ENCODE data around the gene TMCO4. TPM values are rescaled to one million over a fixed set of nuclear protein-coding genes. Genes with fewer than 3 reads are reported as not detected.

TMCO4 gene
- polyA plus RNA-seq, 4 donors = 13.1 to 59.0 (median 37.0) TPM

DNA sequence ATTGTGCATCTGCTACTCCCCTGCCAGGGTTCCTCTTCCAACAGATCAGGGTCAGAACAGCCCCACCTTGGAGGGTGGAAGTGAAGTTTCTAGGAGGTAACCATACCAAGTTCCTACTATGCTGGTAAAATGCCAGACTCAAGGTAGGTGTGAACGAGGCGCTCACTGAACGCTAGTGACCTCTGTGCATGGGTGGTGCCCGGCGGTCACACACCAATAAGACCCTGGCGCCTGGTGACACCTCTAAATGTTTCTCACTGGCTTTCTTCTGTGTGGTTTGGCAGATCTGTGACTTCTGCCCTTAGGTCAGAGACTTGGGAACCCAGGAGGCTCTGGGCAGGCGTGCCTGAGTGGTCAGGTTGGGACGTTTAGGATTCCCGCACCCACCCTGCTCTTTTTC is 55.9 kb downstream of the TMCO4 start:
- no peak for FAIRE-seq
- Histone ChIP-seq H3K36me3 (ENCODE audit: control insufficient read depth in 3 of 3, insufficient read depth in 2 of 3, low read depth in 1 of 3, low read length in 3 of 3) (peaks cover 0 to 34% (median 3%) of the 10 kb centered on the region in 3 donors), H3K27me3 (ENCODE audit: control insufficient read depth in 3 of 3, insufficient read depth in 3 of 3, low read length in 3 of 3) (no peaks in the 10 kb centered on the region), H3K4me1 (ENCODE audit: control insufficient read depth in 3 of 3, insufficient read depth in 2 of 3, low read depth in 1 of 3, low read length in 2 of 3) (peaks cover 8 to 39% (median 11%) of the 10 kb centered on the region in 3 donors), H3K4me3 (ENCODE audit: low read depth in 1 of 3, low read length in 3 of 3) (peak overlapping the region in 1 of 3 donors; percentile 11), H3K9me3 (ENCODE audit: control insufficient read depth in 2 of 2, insufficient read depth in 1 of 2, low read depth in 1 of 2, low read length in 1 of 2) (peaks cover 0 to 5% of the 10 kb centered on the region in 2 donors), H3K27ac (ENCODE audit: low read depth in 1 of 3, low read length in 2 of 3) (peak overlapping the region; percentile 37 to 94 (median 83))
- peak in 1 of 2 donors; percentile 96 for DNase-seq
- 25 to 67% (median 52%) methylated on average over 9 of the region's 9 CpGs for WGBS, 3 donors

- 30 to 71% (median 43%) methylated on average over 3 of the region's 3 CpGs for WGBS, 3 donors
- DNase-seq (peak; percentile 45 to 90), FAIRE-seq (no peak)
- H3K27ac ChIP-seq (ENCODE audit: low read depth in 1 of 3, low read length in 2 of 3) = peak overlapping the region; percentile 37 to 94 (median 83)
- peaks cover 0 to 6% of the 10 kb centered on the region in 2 donors for H3K9me3 ChIP-seq (ENCODE audit: control insufficient read depth in 2 of 2, insufficient read depth in 1 of 2, low read depth in 1 of 2, low read length in 1 of 2)
- H3K36me3 ChIP-seq (ENCODE audit: control insufficient read depth in 3 of 3, insufficient read depth in 2 of 3, low read depth in 1 of 3, low read length in 3 of 3) = peaks cover 0 to 34% (median 3%) of the 10 kb centered on the region in 3 donors
- H3K4me3 ChIP-seq (ENCODE audit: low read depth in 1 of 3, low read length in 3 of 3) = peak overlapping the region in 1 of 3 donors; percentile 11
- peaks cover 8 to 41% (median 8%) of the 10 kb centered on the region in 3 donors for H3K4me1 ChIP-seq (ENCODE audit: control insufficient read depth in 3 of 3, insufficient read depth in 2 of 3, low read depth in 1 of 3, low read length in 2 of 3)
- no peaks in the 10 kb centered on the region for H3K27me3 ChIP-seq (ENCODE audit: control insufficient read depth in 3 of 3, insufficient read depth in 3 of 3, low read length in 3 of 3)
Measured at GRCh38 chr1:19743180-19743579, 56.5 kb downstream of the TMCO4 start.

GRCh38 chr1:19739628-19740027 is 60.1 kb downstream of the TMCO4 start:
- 15 to 64% (median 50%) methylated on average over 5 of the region's 5 CpGs for whole genome bisulfite sequencing, 3 donors
- FAIRE-seq (no peak), DNase-seq (peak in 1 of 2 donors; percentile 80)
- Histone ChIP-seq H3K36me3 (ENCODE audit: control insufficient read depth in 3 of 3, insufficient read depth in 2 of 3, low read depth in 1 of 3, low read length in 3 of 3) (peaks cover 0 to 29% (median 4%) of the 10 kb centered on the region in 3 donors), H3K4me1 (ENCODE audit: control insufficient read depth in 3 of 3, insufficient read depth in 2 of 3, low read depth in 1 of 3, low read length in 2 of 3) (peaks cover 4 to 35% (median 6%) of the 10 kb centered on the region in 3 donors), H3K27me3 (ENCODE audit: control insufficient read depth in 3 of 3, insufficient read depth in 3 of 3, low read length in 3 of 3) (no peaks in the 10 kb centered on the region), H3K4me3 (ENCODE audit: low read depth in 1 of 3, low read length in 3 of 3) (no peak overlapping the region), H3K27ac (ENCODE audit: low read depth in 1 of 3, low read length in 2 of 3) (peak overlapping the region in 1 of 3 donors; percentile 82), H3K9me3 (ENCODE audit: control insufficient read depth in 2 of 2, insufficient read depth in 1 of 2, low read depth in 1 of 2, low read length in 1 of 2) (peaks cover 0 to 6% of the 10 kb centered on the region in 2 donors)

DNA sequence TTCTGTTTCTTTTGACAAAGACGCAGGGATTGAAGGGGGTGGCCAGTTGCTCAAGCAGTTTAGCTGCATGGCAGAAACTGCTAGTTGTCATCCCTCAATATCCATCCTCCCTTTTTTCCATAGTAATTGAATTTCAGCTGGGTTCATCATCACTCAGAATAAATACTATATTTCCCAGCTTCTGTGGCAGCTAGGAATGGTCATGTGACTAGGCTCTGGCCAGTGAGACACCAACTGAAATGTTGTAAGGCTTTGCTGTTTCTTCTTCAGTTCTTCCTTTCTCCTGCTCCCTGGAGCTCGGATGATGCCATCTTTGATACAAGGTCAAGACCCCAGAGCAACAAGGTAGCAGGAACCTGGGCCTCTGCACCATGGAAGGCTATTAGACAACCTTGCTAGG is 61.0 kb downstream of the TMCO4 start:
- Histone ChIP-seq H3K9me3 (ENCODE audit: control insufficient read depth in 2 of 2, insufficient read depth in 1 of 2, low read depth in 1 of 2, low read length in 1 of 2) (peaks cover 0 to 6% of the 10 kb centered on the region in 2 donors), H3K36me3 (ENCODE audit: control insufficient read depth in 3 of 3, insufficient read depth in 2 of 3, low read depth in 1 of 3, low read length in 3 of 3) (peaks cover 0 to 34% (median 6%) of the 10 kb centered on the region in 3 donors), H3K4me1 (ENCODE audit: control insufficient read depth in 3 of 3, insufficient read depth in 2 of 3, low read depth in 1 of 3, low read length in 2 of 3) (peaks cover 3 to 26% (median 6%) of the 10 kb centered on the region in 3 donors), H3K27ac (ENCODE audit: low read depth in 1 of 3, low read length in 2 of 3) (peak overlapping the region in 2 of 3 donors; percentile 11 to 82), H3K27me3 (ENCODE audit: control insufficient read depth in 3 of 3, insufficient read depth in 3 of 3, low read length in 3 of 3) (no peaks in the 10 kb centered on the region), H3K4me3 (ENCODE audit: low read depth in 1 of 3, low read length in 3 of 3) (no peak overlapping the region)
- WGBS, 3 donors = 96 to 97% (median 97%) methylated on average over 2 of the region's 2 CpGs
- FAIRE-seq (no peak), DNase-seq (no peak)

DNA sequence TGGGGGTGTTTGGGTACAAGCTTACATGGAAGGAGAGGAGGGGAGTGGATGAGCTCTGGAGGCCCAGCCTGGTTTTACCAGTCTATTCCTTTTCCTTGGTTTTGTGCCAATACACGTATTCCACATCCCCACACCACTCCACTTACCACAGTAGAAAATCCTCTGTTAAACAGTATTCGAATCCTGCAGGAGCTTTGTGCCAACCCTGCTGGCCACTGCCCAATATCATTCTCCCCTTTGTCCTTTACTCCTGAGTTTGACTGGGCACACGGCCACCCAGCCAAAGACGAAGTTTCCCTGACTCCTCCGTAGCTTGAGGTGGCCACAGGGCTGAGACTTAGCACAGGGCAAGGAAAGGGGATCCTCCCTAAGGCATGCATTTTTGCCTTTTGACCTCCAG is 61.6 kb downstream of the TMCO4 start:
- Histone ChIP-seq H3K27ac (ENCODE audit: low read depth in 1 of 3, low read length in 2 of 3) (peak overlapping the region; percentile 0 to 82 (median 55)), H3K27me3 (ENCODE audit: control insufficient read depth in 3 of 3, insufficient read depth in 3 of 3, low read length in 3 of 3) (no peaks in the 10 kb centered on the region), H3K36me3 (ENCODE audit: control insufficient read depth in 3 of 3, insufficient read depth in 2 of 3, low read depth in 1 of 3, low read length in 3 of 3) (peaks cover 0 to 40% (median 6%) of the 10 kb centered on the region in 3 donors), H3K9me3 (ENCODE audit: control insufficient read depth in 2 of 2, insufficient read depth in 1 of 2, low read depth in 1 of 2, low read length in 1 of 2) (peaks cover 0 to 6% of the 10 kb centered on the region in 2 donors), H3K4me3 (ENCODE audit: low read depth in 1 of 3, low read length in 3 of 3) (no peak overlapping the region), H3K4me1 (ENCODE audit: control insufficient read depth in 3 of 3, insufficient read depth in 2 of 3, low read depth in 1 of 3, low read length in 2 of 3) (peaks cover 3 to 20% (median 6%) of the 10 kb centered on the region in 3 donors)
- no peak for FAIRE-seq
- WGBS, 3 donors = 18 to 60% (median 45%) methylated on average over 5 of the region's 5 CpGs
- peak in 1 of 2 donors; percentile 85 for DNase-seq

DNA sequence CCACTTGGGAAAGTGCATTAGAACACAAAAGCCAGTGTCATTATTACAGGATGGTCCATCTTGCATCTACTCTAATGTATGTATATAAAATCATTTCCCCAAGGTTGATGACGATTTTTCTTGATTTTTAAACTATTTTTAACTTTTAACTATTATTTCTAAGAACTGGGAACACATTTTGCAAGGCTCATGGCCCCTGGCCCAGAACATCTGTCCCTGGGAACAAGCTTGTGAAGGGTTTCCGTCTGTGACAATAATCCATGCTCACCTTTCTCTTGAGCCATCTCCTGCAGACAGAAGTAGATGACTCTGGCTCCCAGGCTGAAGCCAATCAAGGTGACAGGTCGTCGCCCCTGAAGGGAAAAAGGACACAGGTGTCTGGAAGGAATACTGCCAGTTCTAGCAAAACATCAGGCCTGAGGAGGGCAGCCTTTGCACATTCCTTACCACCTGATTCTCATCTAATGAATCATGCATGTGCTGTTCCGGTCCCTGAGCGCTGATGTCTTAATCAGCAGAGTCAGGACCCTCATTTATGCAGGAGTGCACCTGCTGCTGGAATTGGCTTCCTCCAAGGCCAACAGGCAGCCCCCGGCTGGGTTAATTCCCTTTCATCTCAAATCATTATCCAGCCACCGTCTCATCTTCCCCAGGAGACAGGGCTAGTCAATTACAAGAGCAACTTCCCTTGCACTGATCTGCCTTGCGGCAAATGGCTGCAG is 62.5 kb downstream of the TMCO4 start:
- peak overlapping the region; percentile 0 to 82 (median 55) for H3K27ac ChIP-seq (ENCODE audit: low read depth in 1 of 3, low read length in 2 of 3)
- peaks cover 0 to 6% of the 10 kb centered on the region in 2 donors for H3K9me3 ChIP-seq (ENCODE audit: control insufficient read depth in 2 of 2, insufficient read depth in 1 of 2, low read depth in 1 of 2, low read length in 1 of 2)
- FAIRE-seq (no peak), DNase-seq (peak; percentile 70 to 89)
- 15 to 60% (median 40%) methylated on average over 9 of the region's 9 CpGs for WGBS, 3 donors
- peaks cover 0 to 40% (median 6%) of the 10 kb centered on the region in 3 donors for H3K36me3 ChIP-seq (ENCODE audit: control insufficient read depth in 3 of 3, insufficient read depth in 2 of 3, low read depth in 1 of 3, low read length in 3 of 3)
- peak overlapping the region in 1 of 3 donors; percentile 12 for H3K4me3 ChIP-seq (ENCODE audit: low read depth in 1 of 3, low read length in 3 of 3)
- no peaks in the 10 kb centered on the region for H3K27me3 ChIP-seq (ENCODE audit: control insufficient read depth in 3 of 3, insufficient read depth in 3 of 3, low read length in 3 of 3)
- peaks cover 3 to 18% (median 6%) of the 10 kb centered on the region in 3 donors for H3K4me1 ChIP-seq (ENCODE audit: control insufficient read depth in 3 of 3, insufficient read depth in 2 of 3, low read depth in 1 of 3, low read length in 2 of 3)

- H3K27ac ChIP-seq (ENCODE audit: low read depth in 1 of 3, low read length in 2 of 3) = peak overlapping the region in 1 of 3 donors; percentile 65
- peaks cover 0 to 6% of the 10 kb centered on the region in 2 donors for H3K9me3 ChIP-seq (ENCODE audit: control insufficient read depth in 2 of 2, insufficient read depth in 1 of 2, low read depth in 1 of 2, low read length in 1 of 2)
- peaks cover 4 to 43% (median 17%) of the 10 kb centered on the region in 3 donors for H3K36me3 ChIP-seq (ENCODE audit: control insufficient read depth in 3 of 3, insufficient read depth in 2 of 3, low read depth in 1 of 3, low read length in 3 of 3)
- no peak overlapping the region for H3K4me3 ChIP-seq (ENCODE audit: low read depth in 1 of 3, low read length in 3 of 3)
- FAIRE-seq (no peak), DNase-seq (no peak)
- WGBS, 3 donors = 65 to 82% (median 81%) methylated on average over 10 of the region's 10 CpGs
- peaks cover 3 to 18% (median 6%) of the 10 kb centered on the region in 3 donors for H3K4me1 ChIP-seq (ENCODE audit: control insufficient read depth in 3 of 3, insufficient read depth in 2 of 3, low read depth in 1 of 3, low read length in 2 of 3)
- no peaks in the 10 kb centered on the region for H3K27me3 ChIP-seq (ENCODE audit: control insufficient read depth in 3 of 3, insufficient read depth in 3 of 3, low read length in 3 of 3)
Measured at GRCh38 chr1:19735440-19736127, 64.1 kb downstream of the TMCO4 start.

DNA sequence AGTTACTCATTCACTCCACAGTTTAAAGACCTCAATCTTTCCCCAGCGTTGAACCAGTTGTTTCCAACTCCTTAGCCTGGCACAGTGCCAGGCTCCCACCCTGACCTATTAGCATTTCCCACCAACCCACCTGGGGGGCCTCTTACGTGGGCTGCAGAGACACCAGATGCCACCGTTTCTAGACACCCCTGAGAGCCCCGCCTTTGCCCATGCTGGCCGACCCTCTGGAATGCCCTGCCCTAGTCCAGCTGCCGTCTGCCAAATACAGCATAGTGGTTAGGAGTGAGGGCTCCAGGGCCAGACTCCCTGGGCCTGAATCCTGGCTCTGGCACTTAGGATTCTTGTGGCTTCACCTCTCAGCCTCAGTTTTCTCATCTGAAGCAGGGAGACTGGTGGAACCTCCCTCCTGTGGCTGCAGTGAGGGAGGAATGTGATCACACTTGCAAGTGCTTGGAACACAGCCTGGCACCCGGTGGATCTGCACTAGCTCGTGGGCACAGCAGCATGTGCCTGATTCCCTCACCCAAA is 65.2 kb downstream of the TMCO4 start:
- no peak for DNase-seq
- 72 to 77% (median 73%) methylated on average over 8 of the region's 8 CpGs for WGBS, 3 donors
- FAIRE-seq = no peak
- Histone ChIP-seq H3K9me3 (ENCODE audit: control insufficient read depth in 2 of 2, insufficient read depth in 1 of 2, low read depth in 1 of 2, low read length in 1 of 2) (peaks cover 0 to 13% of the 10 kb centered on the region in 2 donors), H3K27ac (ENCODE audit: low read depth in 1 of 3, low read length in 2 of 3) (no peak overlapping the region), H3K4me1 (ENCODE audit: control insufficient read depth in 3 of 3, insufficient read depth in 2 of 3, low read depth in 1 of 3, low read length in 2 of 3) (peaks cover 2 to 18% (median 3%) of the 10 kb centered on the region in 3 donors), H3K4me3 (ENCODE audit: low read depth in 1 of 3, low read length in 3 of 3) (no peak overlapping the region), H3K27me3 (ENCODE audit: control insufficient read depth in 3 of 3, insufficient read depth in 3 of 3, low read length in 3 of 3) (no peaks in the 10 kb centered on the region), H3K36me3 (ENCODE audit: control insufficient read depth in 3 of 3, insufficient read depth in 2 of 3, low read depth in 1 of 3, low read length in 3 of 3) (peaks cover 4 to 38% (median 17%) of the 10 kb centered on the region in 3 donors)

Measured in small intestine (tissue), 7 donors.